Fibroblast of skin of abdomen (primary cell): ENCODE results near the gene MITF.
"Not testable (repeated sequence)": the region's sequence is repeated elsewhere in the genome, so short reads cannot be mapped to it uniquely, and the experiment has no call there.

Experiments
- DNase-seq: peaks from one replicate; pipeline ENCODE4 v3.0.0-alpha.2; 2013

The MITF gene

GRCh38 chr3:69791106-69791505 lies 51.8 kb downstream of the MITF start:
- peak; percentile 71 for DNase-seq

DNA sequence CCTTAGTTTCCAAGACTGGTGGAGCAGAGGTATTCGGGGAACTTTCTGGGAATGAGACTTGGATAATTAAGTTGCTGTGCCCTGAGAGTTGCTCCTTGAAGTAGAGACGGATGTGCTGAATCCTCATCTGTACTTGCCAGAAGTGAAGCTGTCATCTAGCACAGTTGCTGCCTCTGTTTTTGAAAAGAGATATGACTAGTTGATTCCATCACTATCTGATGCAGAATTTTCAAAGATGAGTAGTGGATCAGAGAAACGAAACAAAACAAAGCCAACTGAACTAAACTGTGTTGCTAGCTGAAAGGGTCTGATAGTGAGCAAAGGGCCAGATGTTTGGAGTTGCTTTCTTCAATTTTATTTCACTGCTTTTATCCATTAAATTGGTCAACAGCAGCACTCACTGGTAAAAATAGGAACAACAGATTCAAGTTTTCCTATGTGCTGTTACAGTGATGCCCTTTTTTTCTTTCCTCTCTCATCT lies 52.7 kb downstream of the MITF start:
- peak; percentile 47 for DNase-seq

GRCh38 chr3:69796126-69796525 lies 56.9 kb downstream of the MITF start:
- not testable (repeated sequence) for DNase-seq

DNA sequence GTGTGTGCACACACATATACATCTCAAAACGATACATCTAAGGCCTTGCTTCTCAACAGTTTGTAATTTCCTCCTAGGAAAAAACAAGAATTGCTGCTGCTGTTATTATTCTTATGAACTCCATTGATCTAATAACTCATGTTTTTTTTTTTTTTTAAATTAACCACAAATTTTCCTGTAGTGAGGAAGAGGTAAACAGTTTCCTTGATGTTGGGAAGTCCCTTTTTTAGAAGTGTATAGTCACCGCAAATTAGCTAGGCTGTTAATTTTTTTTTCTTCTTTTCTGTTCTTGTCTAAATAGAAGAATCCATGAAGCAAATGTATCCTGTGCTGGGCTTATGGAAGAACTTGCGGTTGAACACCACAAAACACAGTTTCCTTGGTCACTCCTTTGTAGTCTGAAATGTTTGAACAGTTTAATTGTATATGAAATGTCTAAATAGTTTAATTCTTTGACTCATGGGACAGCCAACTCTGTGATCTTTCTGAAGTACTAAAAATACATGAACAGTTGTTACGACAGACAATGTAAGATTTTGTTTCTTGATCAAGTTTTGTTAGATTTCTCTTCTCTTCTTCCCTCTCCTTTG lies 64.5 kb downstream of the MITF start:
- DNase-seq: no peak

DNA sequence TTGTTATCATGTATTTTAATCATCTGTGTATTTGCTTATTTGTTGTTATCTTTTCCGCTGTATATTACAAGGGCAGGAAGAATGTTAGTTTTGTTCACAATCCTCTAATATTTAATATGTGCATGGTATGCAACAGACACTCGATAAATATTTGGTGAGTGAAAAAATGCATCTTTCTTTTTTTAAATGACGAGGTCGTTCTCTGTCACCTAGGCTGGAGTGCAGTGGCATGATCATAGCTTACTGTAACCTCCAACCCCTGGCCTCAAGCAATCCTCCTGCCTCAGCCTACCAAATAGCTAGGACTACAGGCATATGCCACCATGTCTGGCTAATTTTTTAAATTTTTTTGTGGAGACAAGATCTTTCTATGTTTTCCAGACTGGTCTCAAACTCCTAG lies 66.2 kb downstream of the MITF start:
- DNase-seq: no peak

GRCh38 chr3:69806735-69807438 lies 67.6 kb downstream of the MITF start:
- DNase-seq: peak; percentile 72

DNA sequence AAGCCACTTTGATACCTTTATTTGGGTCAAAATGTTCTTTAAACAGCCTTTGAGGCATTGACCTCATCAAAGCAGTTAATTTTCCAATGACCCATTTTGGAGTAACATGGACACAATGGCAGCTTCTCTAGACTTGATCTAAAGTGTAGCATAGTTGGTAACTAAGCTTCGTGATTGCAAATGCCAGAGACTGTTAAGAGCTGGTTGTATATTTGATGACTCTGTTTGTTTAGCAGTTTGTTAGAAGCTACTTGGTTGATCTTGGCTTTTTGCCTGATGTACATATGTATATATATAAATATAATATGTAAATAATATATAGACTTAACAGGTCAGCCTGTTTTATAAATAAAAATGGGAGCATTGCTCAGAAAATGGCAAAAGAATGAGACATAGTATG lies 68.4 kb downstream of the MITF start:
- no peak for DNase-seq

GRCh38 chr3:69809076-69809835 lies 70.0 kb downstream of the MITF start:
- no peak for DNase-seq

- DNase-seq: no peak
These were observed 72.5 kb downstream of the MITF start for GRCh38 chr3:69811452-69812401.

DNA sequence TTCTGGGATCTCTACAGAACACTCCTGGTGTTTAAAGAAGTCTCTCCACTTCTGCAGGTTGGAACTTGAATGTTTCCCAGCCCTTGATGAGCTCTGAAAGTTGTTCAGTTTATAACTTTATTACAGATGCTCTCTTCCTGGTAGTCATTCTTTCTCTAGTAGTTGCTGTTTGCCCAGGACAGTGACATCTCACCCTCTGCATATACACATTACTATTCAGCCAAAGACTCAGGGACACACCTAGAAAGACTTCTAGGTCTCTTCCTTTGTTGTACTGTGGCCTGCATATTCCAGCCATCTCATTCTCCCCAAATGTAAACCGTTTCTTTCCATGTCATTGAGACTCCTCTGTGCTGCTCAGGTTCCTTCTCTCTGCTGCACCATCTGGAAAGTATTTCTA lies 76.7 kb downstream of the MITF start:
- no peak for DNase-seq

- DNase-seq: no peak
These were observed 78.7 kb downstream of the MITF start for GRCh38 chr3:69817988-69818387.

- DNase-seq: no peak
These were observed 80.0 kb downstream of the MITF start for GRCh38 chr3:69819282-69819681.

DNA sequence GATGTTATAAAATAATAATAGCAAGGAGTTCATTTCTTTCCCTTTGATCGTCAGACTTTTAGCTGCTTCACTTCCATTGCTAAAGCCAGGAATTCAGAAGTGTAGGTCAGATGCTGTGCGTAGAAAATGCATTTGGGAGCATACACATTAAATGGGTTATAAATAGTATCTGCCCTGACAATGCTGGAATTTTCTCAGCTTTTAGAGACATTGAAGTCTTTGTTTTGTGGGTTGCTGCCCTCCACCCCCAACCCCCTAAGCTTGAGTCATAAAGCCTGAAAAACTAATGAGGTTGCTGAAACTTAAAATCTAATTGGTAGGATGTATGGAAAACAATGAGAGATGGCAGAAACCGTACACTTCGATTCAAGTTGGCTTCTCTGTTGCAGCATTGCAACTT lies 81.9 kb downstream of the MITF start:
- DNase-seq: peak; percentile 42

DNA sequence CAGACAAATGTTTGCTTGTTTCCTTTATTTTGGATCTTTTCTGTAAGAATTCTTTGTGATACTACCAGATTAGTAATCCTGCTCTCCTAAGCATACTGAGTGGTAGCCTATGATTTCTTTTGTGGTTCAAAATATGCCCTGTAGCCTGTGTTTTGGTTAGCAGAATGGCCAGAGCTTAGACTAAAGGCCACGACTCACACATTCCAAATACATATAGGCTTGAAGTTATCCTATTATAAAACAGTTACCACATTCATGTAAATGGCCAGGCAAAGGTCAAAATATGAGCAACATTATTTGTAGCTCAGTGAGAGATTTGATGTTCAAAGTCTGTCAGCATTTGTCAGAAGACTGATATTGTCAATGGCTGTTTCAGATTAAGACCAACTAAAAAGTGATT lies 84.5 kb downstream of the MITF start:
- DNase-seq: peak; percentile 13

DNA sequence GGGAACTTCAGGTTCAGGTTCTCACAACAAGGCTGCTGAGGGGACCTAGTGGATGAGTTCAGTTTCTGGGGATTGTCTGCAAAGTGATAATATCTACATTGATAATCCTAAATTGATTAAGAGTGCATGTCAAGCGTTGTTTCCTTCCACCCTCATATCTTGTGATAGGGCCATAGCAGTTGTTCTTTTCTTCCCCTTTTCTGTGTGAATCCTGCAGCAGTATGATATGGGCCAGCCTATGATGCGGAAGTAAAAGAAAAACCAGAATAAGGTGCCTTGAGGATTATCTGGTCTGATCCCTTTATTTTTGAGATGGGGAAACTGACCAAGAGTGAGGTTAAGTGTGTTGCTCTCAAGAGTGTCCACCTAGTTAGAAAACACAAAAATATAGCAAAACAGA lies 86.2 kb downstream of the MITF start:
- no peak for DNase-seq

- DNase-seq: no peak
These were observed 87.9 kb downstream of the MITF start for GRCh38 chr3:69827127-69827526.

DNA sequence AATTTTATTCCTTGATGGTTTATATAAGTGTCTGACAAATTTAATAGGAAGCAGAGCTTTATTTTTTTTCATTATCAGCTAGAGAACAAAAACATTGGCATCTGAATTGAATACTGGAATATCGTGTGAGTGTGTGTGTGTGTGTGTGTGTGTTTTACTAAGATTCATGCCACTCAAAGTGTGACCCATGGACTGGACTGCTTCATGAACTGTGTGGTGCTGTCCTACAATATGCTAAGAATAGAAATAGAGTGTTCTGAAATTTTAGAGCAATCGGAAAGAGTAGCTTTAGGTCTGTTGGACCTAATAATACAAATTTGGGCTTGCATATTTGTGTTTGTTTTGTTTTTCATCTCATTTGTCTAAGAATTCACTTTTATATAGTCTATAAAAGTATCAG lies 89.6 kb downstream of the MITF start:
- no peak for DNase-seq

DNA sequence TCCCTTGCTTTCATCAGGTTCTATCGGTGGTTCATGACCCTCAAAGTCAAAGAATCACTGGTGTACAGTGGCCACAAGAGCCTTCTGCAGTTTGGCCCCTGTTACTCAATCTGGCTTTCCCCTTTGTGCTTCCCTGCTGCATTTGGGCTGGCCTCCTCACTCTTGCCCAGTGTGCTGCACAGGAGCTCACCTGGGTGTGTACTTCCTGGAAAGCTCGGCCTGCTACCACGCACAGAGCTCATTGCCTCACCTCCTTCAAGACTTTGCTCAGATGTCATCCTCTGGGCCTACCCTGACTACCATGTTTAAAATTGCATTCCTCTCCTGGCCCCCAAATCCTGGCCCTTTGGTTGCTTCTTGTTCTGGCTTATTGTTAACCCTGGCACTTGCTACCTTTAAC lies 90.9 kb downstream of the MITF start:
- no peak for DNase-seq

DNA sequence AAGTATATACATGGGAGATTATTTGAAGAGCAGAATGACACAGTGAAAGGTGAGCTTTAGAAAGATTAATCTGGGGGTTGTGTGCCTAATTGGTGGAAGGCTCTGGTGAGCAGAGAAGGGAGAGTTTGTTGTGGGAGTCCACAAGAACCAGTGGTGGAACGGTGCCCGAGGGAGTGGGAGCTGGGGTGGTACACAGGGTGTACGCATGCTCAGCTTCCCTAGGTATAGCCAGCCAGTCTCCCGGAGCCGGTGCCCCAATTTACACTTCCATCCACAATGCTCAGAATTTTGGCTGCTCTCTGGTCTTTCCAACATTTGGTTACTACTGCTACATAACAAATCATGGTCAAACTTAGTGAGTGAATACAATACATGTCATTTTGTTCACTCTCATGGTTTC lies 92.5 kb downstream of the MITF start:
- no peak for DNase-seq

DNA sequence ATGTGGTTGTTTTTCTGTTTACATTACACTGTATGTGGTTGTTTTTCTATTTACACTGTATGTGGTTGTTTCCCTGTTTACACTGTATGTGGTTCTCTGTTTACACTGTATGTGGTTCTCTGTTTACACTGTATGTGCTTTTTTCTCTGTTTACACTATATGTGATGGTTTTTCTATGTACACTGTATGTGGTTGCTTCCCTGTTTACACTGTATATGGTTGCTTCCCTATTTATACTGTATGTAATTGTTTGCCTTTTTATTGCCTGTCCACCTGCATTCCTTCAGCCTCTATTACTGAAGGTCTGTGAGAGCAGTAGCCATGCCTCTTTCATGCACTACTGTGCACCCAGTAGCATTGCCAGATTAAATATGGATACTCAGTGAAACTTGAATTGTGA lies 94.3 kb downstream of the MITF start:
- DNase-seq: no peak

GRCh38 chr3:69838217-69838616 lies 99.0 kb downstream of the MITF start:
- DNase-seq: peak; percentile 97

DNA sequence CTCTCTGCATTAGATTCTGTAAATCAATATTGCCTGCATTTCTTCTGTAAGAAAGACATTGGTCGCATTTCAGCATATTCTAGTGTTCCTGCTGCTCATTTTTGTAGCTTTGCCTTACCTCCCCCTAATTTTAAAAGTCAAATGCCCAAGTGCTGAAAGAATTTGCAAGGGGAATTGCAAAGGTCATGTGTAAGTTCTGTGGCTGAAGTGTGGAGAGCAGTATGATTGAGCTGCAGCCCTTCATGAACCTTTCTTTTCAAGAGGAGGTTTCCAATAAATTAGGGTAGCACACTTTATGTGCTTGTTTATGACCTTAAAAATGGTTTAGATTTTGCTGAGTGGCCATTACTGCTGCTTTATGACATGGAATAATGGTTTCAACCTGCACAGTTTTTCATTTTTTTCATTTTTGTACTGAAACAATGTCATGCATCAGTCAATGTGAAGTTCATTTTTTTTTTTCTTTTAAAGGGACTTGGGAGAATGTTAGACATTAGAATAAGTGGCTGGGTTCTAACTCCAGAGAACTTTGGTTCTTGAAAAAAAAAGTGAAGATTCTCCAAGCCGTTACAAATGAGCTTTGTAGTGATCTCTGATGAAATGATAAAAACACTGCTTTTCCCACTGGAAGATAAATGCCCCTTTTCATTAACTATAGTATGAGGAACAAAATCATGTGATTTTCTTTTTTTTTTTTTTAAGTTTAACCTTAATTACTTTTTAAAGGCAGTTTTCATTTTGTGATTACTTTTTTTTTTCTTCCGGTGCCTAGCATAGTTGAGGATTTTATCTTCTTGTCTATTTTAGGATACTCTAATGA lies 99.6 kb downstream of the MITF start:
- peak; percentile 70 for DNase-seq
